ENCODE results near the gene DYTN.

The DYTN gene

GRCh38 chr2:206610451-206610850 is 107.7 kb downstream of the DYTN start:
- no peak for DNase-seq

- no peak for DNase-seq
Observed at GRCh38 chr2:206603243-206603642, 115.0 kb downstream of the DYTN start.
